Measurements from ENCODE around the gene SMC4.

The SMC4 gene

GRCh38 chr3:160390565-160391138 lies 8.8 kb upstream of the SMC4 start:
- no peak for DNase-seq
- Mint-ChIP-seq H3K4me1 (no peaks in the 10 kb centered on the region), H3K27ac (no peak overlapping the region), H3K36me3 (ENCODE audit: low read depth) (peaks cover 4% of the 10 kb centered on the region), H3K27me3 (ENCODE audit: low read depth, poor library complexity) (no peaks in the 10 kb centered on the region), H3K9me3 (no peaks in the 10 kb centered on the region), H3K4me3 (no peak overlapping the region)
- TF ChIP-seq CTCF (IDR thresholded peaks at IDR 0.05): no peak

GRCh38 chr3:160392798-160393197 lies 6.7 kb upstream of the SMC4 start:
- DNase-seq: no peak
- Mint-ChIP-seq H3K27me3 (ENCODE audit: low read depth, poor library complexity) (no peaks in the 10 kb centered on the region), H3K4me1 (peaks cover 5% of the 10 kb centered on the region), H3K27ac (no peak overlapping the region), H3K9me3 (no peaks in the 10 kb centered on the region), H3K4me3 (no peak overlapping the region), H3K36me3 (ENCODE audit: low read depth) (no peaks in the 10 kb centered on the region)
- no peak for TF ChIP-seq CTCF (IDR thresholded peaks at IDR 0.05)

- Mint-ChIP-seq H3K27ac (no peak overlapping the region), H3K4me1 (peaks cover 11% of the 10 kb centered on the region), H3K27me3 (ENCODE audit: low read depth, poor library complexity) (no peaks in the 10 kb centered on the region), H3K4me3 (no peak overlapping the region), H3K36me3 (ENCODE audit: low read depth) (no peaks in the 10 kb centered on the region), H3K9me3 (no peaks in the 10 kb centered on the region)
- no peak for TF ChIP-seq CTCF (IDR thresholded peaks at IDR 0.05)
- no peak for DNase-seq
Observed at GRCh38 chr3:160393346-160394008, 6.0 kb upstream of the SMC4 start.

- no peaks in the 10 kb centered on the region for H3K36me3 Mint-ChIP-seq (ENCODE audit: low read depth)
- H3K27ac Mint-ChIP-seq: no peak overlapping the region
- TF ChIP-seq CTCF (IDR thresholded peaks at IDR 0.05): no peak
Observed at GRCh38 chr3:160394009-160394392, 5.4 kb upstream of the SMC4 start.

GRCh38 chr3:160395297-160395696 lies 4.2 kb upstream of the SMC4 start:
- H3K36me3 Mint-ChIP-seq (ENCODE audit: low read depth): no peaks in the 10 kb centered on the region
- H3K4me3 Mint-ChIP-seq: no peak overlapping the region
- peaks cover 19% of the 10 kb centered on the region for H3K4me1 Mint-ChIP-seq
- peaks cover 4% of the 10 kb centered on the region for H3K27me3 Mint-ChIP-seq (ENCODE audit: low read depth, poor library complexity)
- peaks cover 4% of the 10 kb centered on the region for H3K9me3 Mint-ChIP-seq
- DNase-seq: no peak
- peak overlapping the region; percentile 20 for H3K27ac Mint-ChIP-seq
- no peak for TF ChIP-seq CTCF (IDR thresholded peaks at IDR 0.05)

More at GRCh38 chr3:160394009-160394392, 5.4 kb upstream of the SMC4 start:
- Mint-ChIP-seq H3K4me1 (peaks cover 16% of the 10 kb centered on the region), H3K4me3 (no peak overlapping the region), H3K9me3 (no peaks in the 10 kb centered on the region), H3K27me3 (ENCODE audit: low read depth, poor library complexity) (no peaks in the 10 kb centered on the region)
- DNase-seq: no peak

- peaks cover 1% of the 10 kb centered on the region for H3K36me3 Mint-ChIP-seq (ENCODE audit: low read depth)
- peak overlapping the region; percentile 99 for H3K27ac Mint-ChIP-seq
- H3K27me3 Mint-ChIP-seq (ENCODE audit: low read depth, poor library complexity): peaks cover 4% of the 10 kb centered on the region
- peaks cover 49% of the 10 kb centered on the region for H3K4me1 Mint-ChIP-seq
- peaks cover 4% of the 10 kb centered on the region for H3K9me3 Mint-ChIP-seq
- no peak for DNase-seq
- H3K4me3 Mint-ChIP-seq: peak overlapping the region; percentile 99
- TF ChIP-seq CTCF (IDR thresholded peaks at IDR 0.05): no peak
Observed at GRCh38 chr3:160398820-160399124, 678 bp upstream of the SMC4 start.

All from nephron progenitor cell (in vitro differentiated cells).